Measurements from ENCODE around the gene CRYGC. TPM values are rescaled to one million over a fixed set of nuclear protein-coding genes. Genes with fewer than 3 reads are reported as not detected.

CRYGC gene
- total RNA-seq, 1 experiment from 2014 or later, result not detected

DNA sequence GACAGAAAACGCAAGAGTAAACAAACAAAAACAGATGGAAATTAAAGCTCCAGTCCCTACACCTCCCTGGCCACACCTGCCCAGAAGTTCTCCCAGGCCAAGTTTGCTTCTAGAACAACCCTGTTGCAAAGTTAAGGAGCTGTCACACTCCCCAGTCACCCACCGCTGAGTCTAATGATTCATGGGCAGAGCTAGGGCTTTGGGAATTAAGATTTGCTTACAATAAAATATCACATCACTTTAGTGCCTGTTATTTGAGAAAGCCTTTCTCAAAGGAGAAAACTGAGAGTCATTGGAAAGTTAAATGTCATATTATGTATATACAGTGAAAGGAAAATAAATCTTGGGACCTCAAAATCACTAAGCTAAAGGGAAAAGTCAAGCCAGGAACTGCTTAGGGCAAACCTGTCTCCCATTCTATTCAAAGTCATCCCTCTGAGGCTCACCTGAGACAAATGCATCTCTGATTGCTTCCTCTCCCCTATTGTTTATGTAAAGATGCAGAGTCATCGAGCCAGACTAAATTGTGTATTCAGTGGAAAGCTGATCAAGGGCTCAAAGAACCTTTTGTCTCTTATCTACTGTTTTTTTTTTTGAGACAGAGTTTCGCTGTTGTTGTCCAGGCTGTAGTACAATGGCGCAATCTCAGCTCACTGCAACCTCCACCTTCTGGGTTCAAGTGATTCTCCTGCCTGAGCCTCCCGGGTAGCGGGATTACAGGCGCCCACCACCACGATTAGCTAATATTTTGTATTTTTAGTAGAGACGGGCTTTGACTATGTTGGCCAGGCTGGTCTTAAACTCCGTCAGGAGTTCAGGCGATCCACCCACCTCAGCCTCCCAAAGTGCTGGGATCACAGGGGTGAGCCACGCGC, 13.5 kb upstream of the CRYGC start:
- ChIA-PET POLR2A (interaction anchor here (0.6 to 0.7 kb wide), 2 partner anchors 55 to 325 kb away, joined by 3 to 9 read pairs; no protein-coding TSS in a partner anchor), CTCF (interaction anchor here (0.8 kb wide), 1 partner anchor 486 kb away, joined by 3 read pairs; no protein-coding TSS in a partner anchor)
- no peaks in the 10 kb centered on the region for H3K27me3 ChIP-seq (ENCODE audit: control insufficient read depth, insufficient read depth, low read length)
- no peak for DNase-seq (ENCODE audit: low read depth, low spot score)
- TF ChIP-seq TCF7L2 (IDR thresholded peaks at IDR 0.05; ENCODE audit: low read depth, low read length), result no peak
- no peak for ATAC-seq
- intact Hi-C loops (cut with micrococcal nuclease; ENCODE audit: unreplicated experiment) (no loop called here), in situ Hi-C loops (cut with HindIII; ENCODE audit: low pct_unique_long_range_greater_than_20kb, low sequenced_read_pairs) (no loop called here)
- H3K27ac ChIP-seq (ENCODE audit: low read length), result no peak overlapping the region
- no peaks in the 10 kb centered on the region for H3K36me3 ChIP-seq (ENCODE audit: control insufficient read depth, insufficient read depth, low read length)
- H3K4me1 ChIP-seq (ENCODE audit: control insufficient read depth, insufficient read depth, low read length), result no peaks in the 10 kb centered on the region
- no peaks in the 10 kb centered on the region for H3K9me3 ChIP-seq (ENCODE audit: control insufficient read depth, insufficient read depth, low read depth, low read length)
- no peak overlapping the region for H3K4me3 ChIP-seq (ENCODE audit: low read depth in 2 of 2, low read length in 2 of 2)
- no TSS peak for BruUV-seq (replicated peaks)

DNA sequence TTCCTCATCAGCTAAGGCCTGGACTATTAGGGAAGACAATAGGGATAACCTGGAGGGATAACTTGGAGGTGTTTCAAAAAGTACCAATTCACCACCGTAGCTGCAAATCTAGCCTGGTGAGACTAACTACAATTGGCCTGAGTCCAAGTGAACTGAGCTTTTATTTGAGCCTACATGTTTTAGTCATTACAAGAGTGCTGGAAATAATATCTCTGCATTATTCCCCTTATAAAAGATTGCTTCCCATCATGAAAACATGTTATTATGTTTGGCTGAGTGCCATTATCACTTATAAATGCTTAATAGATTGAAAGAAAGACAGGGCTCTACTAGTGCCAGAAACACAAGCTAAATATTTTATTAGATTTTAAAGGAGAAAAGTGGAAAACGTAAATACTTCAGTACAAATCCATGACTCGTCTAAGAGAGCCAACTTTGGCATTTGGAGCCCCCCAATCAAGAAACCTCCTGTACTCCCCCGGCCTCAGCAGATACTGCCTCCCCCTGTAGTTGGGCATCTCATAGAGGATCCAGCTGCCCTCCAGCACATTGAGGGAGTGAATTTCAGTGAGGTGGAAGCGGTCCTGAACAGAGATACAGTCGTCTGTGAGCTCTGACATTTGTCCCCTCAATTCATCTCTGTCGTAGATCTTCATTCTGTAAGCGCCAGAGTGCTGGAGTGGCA, 12.8 kb upstream of the CRYGC start:
- H3K27ac ChIP-seq (ENCODE audit: low read length), result no peak overlapping the region
- no peaks in the 10 kb centered on the region for H3K9me3 ChIP-seq (ENCODE audit: control insufficient read depth, insufficient read depth, low read depth, low read length)
- CTCF ChIA-PET, result interaction anchor here (0.6 to 0.8 kb wide), 2 partner anchors 485 to 978 kb away, joined by 3 to 8 read pairs; no protein-coding TSS in a partner anchor
- in situ Hi-C loops (cut with HindIII; ENCODE audit: low pct_unique_long_range_greater_than_20kb, low sequenced_read_pairs), result no loop called here
- no TSS peak for BruUV-seq (replicated peaks)
- TF ChIP-seq, protein P1, sequence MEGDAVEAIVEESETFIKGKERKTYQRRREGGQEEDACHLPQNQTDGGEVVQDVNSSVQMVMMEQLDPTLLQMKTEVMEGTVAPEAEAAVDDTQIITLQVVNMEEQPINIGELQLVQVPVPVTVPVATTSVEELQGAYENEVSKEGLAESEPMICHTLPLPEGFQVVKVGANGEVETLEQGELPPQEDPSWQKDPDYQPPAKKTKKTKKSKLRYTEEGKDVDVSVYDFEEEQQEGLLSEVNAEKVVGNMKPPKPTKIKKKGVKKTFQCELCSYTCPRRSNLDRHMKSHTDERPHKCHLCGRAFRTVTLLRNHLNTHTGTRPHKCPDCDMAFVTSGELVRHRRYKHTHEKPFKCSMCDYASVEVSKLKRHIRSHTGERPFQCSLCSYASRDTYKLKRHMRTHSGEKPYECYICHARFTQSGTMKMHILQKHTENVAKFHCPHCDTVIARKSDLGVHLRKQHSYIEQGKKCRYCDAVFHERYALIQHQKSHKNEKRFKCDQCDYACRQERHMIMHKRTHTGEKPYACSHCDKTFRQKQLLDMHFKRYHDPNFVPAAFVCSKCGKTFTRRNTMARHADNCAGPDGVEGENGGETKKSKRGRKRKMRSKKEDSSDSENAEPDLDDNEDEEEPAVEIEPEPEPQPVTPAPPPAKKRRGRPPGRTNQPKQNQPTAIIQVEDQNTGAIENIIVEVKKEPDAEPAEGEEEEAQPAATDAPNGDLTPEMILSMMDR (IDR thresholded peaks at IDR 0.05), result no peak
- TF ChIP-seq, protein P2, sequence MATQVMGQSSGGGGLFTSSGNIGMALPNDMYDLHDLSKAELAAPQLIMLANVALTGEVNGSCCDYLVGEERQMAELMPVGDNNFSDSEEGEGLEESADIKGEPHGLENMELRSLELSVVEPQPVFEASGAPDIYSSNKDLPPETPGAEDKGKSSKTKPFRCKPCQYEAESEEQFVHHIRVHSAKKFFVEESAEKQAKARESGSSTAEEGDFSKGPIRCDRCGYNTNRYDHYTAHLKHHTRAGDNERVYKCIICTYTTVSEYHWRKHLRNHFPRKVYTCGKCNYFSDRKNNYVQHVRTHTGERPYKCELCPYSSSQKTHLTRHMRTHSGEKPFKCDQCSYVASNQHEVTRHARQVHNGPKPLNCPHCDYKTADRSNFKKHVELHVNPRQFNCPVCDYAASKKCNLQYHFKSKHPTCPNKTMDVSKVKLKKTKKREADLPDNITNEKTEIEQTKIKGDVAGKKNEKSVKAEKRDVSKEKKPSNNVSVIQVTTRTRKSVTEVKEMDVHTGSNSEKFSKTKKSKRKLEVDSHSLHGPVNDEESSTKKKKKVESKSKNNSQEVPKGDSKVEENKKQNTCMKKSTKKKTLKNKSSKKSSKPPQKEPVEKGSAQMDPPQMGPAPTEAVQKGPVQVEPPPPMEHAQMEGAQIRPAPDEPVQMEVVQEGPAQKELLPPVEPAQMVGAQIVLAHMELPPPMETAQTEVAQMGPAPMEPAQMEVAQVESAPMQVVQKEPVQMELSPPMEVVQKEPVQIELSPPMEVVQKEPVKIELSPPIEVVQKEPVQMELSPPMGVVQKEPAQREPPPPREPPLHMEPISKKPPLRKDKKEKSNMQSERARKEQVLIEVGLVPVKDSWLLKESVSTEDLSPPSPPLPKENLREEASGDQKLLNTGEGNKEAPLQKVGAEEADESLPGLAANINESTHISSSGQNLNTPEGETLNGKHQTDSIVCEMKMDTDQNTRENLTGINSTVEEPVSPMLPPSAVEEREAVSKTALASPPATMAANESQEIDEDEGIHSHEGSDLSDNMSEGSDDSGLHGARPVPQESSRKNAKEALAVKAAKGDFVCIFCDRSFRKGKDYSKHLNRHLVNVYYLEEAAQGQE (IDR thresholded peaks at IDR 0.05; ENCODE audit: insufficient read depth in 1 of 2, low read depth in 2 of 2, low read length in 1 of 2), result no peak
- no peak for TF ChIP-seq POLR2AphosphoS5 (IDR thresholded peaks at IDR 0.05; ENCODE audit: low read depth, low read length)
- TF ChIP-seq SIN3A (IDR thresholded peaks at IDR 0.05; ENCODE audit: borderline replicate concordance, insufficient read depth, low read depth, low read length), result no peak
- no peak for TF ChIP-seq TCF7L2 (IDR thresholded peaks at IDR 0.05; ENCODE audit: low read depth, low read length)
- no peaks in the 10 kb centered on the region for H3K36me3 ChIP-seq (ENCODE audit: control insufficient read depth, insufficient read depth, low read length)
- DNase-seq (ENCODE audit: low read depth, low spot score) (no peak), ATAC-seq (no peak)
- no peaks in the 10 kb centered on the region for H3K4me1 ChIP-seq (ENCODE audit: control insufficient read depth, insufficient read depth, low read length)
- no peaks in the 10 kb centered on the region for H3K27me3 ChIP-seq (ENCODE audit: control insufficient read depth, insufficient read depth, low read length)
- intact Hi-C loops (cut with micrococcal nuclease; ENCODE audit: unreplicated experiment), result no loop called here
- POLR2A ChIA-PET, result no interaction called here
- no peak overlapping the region for H3K4me3 ChIP-seq (ENCODE audit: low read depth in 2 of 2, low read length in 2 of 2)

All from Panc1 (cell line).